MCF 10A (cell line): ENCODE measurements around the gene F8. TPM values are rescaled to one million over a fixed set of nuclear protein-coding genes. Genes with fewer than 3 reads are reported as not detected.

Source experiments
- BruUV-seq: library from RNA; stranded (reverse); fragments of 400-500 nt; replicated peaks from 2 replicates; lab custom pipeline; 2021; lab: Mats Ljungman, UMichigan
- CTCF ChIA-PET: fragments of 300-600 bp; sonication (Branson Sonifier 250); formaldehyde crosslinking; extraction: SDS; loops from one replicate; lab custom pipeline; 2021; ENCODE audit warnings: antibody characterized with exemption, inconsistent platforms; lab: Yijun Ruan, JAX
- POLR2A ChIA-PET: fragments of 300-600, 350-650 bp; sonication (Branson Sonifier 250); formaldehyde crosslinking; extraction: SDS; loops from one replicate; lab custom pipeline; 2020; ENCODE audit warnings: antibody characterized with exemption, inconsistent platforms; lab: Yijun Ruan, JAX
- DNase-seq: peaks from one replicate; pipeline ENCODE4 v3.0.0-alpha.2; 2018; ENCODE audit not compliant: unreplicated experiment
- H3K27ac Mint-ChIP-seq: one replicate; pipeline ENCODE4 v1.8.0; 2022; ENCODE audit warnings: mild to moderate bottlenecking, low read depth, mixed read lengths; ENCODE audit not compliant: unreplicated experiment
- H3K27me3 Mint-ChIP-seq: one replicate; pipeline ENCODE4 v1.8.0; 2022; ENCODE audit warnings: mixed read lengths; ENCODE audit not compliant: insufficient read depth, unreplicated experiment
- H3K36me3 Mint-ChIP-seq: one replicate; pipeline ENCODE4 v1.8.0; 2022; ENCODE audit warnings: mild to moderate bottlenecking, moderate library complexity, mixed read lengths; ENCODE audit not compliant: insufficient read depth, unreplicated experiment
- H3K4me1 Mint-ChIP-seq: one replicate; pipeline ENCODE4 v1.8.0; 2022; ENCODE audit warnings: mixed read lengths; ENCODE audit not compliant: insufficient read depth, unreplicated experiment
- H3K4me3 Mint-ChIP-seq: one replicate; pipeline ENCODE4 v1.8.0; 2022; ENCODE audit warnings: mild to moderate bottlenecking, moderate library complexity, mixed read lengths; ENCODE audit not compliant: unreplicated experiment
- H3K9me3 Mint-ChIP-seq: one replicate; pipeline ENCODE4 v1.8.0; 2022; ENCODE audit warnings: mixed read lengths; ENCODE audit not compliant: unreplicated experiment
- CTCF ChIP-seq: fragments of 200-600 bp; IDR thresholded peaks from one replicate; pipeline ENCODE4 v1.8.0; 2022; ENCODE audit warnings: antibody characterized with exemption, mild to moderate bottlenecking; ENCODE audit not compliant: unreplicated experiment
- intact Hi-C: fragments of 100-400 bp; cut with micrococcal nuclease; formaldehyde crosslinking; loops from 2 replicates; pipeline ENCODE4 v1.14.1; 2022
- total RNA-seq: library from RNA; stranded (reverse); gene quantifications from 2 replicates; pipeline ENCODE4 v1.2.3, GENCODE V29; 2022

F8 gene
- total RNA-seq, 1 experiment from 2014 or later = 5.3 TPM

- Mint-ChIP-seq H3K27me3 (peaks cover 42% of the 10 kb centered on the region), H3K4me1 (no peaks in the 10 kb centered on the region), H3K27ac (no peak overlapping the region), H3K9me3 (peaks cover 6% of the 10 kb centered on the region), H3K4me3 (no peak overlapping the region), H3K36me3 (no peaks in the 10 kb centered on the region)
- ChIA-PET CTCF (interaction anchor here (0.9 to 3.8 kb wide), 6 partner anchors 9 to 128 kb away, joined by 3 to 26 read pairs (median 5); partner anchors contain the start of gene GAB3), POLR2A (interaction anchor here (0.7 to 1.3 kb wide), 3 partner anchors 36 to 145 kb away, joined by 3 read pairs; partner anchors contain the start of gene MPP1)
- intact Hi-C loops = loop anchor here (1.0 kb wide), 2 partner anchors 93 to 126 kb away; no protein-coding TSS in a partner anchor
- BruUV-seq = no TSS peak
- peak; percentile 51 for TF ChIP-seq CTCF
- peak; percentile 63 for DNase-seq
Observed at GRCh38 chrX:154840856-154841255, 181.7 kb downstream of the F8 start.

DNA sequence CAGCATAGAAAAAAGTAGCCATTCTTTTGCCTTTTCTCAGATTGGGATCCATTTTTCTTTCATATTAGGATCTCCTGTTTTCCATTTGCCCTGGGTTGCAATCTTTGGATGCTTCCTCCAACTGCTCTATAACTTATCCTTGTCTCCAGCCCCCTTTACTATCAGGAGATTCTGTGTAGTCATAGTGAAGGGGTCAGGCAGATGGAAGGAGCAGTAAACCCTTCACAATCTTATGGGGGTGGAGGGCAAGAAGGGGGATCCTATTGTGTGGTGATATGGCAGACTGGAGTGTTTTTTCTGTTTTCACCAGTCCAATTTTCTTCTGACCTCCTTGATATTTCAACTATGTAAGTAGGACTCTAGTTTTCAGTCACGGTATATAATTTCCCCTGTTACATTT is 186.4 kb downstream of the F8 start:
- intact Hi-C loops = no loop called here
- DNase-seq = no peak
- Mint-ChIP-seq H3K27me3 (peaks cover 51% of the 10 kb centered on the region), H3K4me1 (no peaks in the 10 kb centered on the region), H3K27ac (no peak overlapping the region), H3K9me3 (no peaks in the 10 kb centered on the region), H3K4me3 (no peak overlapping the region), H3K36me3 (no peaks in the 10 kb centered on the region)
- no peak for TF ChIP-seq CTCF
- ChIA-PET CTCF (interaction anchor here (1.4 kb wide), 1 partner anchor 18 kb away, joined by 3 read pairs; no protein-coding TSS in a partner anchor), POLR2A (no interaction called here)
- no TSS peak for BruUV-seq

DNA sequence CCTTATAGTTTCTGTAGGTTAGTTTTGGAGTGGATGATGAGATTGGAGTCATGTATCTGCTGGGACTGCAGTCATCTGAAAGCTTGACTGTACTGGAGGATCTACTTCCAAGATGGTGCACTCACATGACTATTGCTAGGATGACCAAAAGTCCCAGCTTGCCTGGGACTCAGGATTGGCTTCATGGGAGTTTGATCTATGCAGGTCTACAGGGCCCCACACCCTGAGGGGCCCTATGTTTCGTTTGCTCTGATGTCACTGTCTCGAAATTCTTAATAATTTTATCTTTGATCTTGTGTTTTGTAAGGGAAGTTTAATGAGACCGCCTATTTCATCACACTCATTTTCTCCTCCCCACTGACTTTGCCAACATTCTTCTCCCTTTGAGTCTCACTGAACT is 188.0 kb downstream of the F8 start, which contains the start of gene SMIM9:
Gene SMIM9 (minus strand): TSS at position 101 of the 400 bp plus-strand sequence. CDS start 3,806 bp downstream, outside the sequence.
- intact Hi-C loops = no loop called here
- Mint-ChIP-seq H3K9me3 (no peaks in the 10 kb centered on the region), H3K27me3 (peaks cover 60% of the 10 kb centered on the region), H3K27ac (no peak within 1 kb of the TSS), H3K4me3 (no peak within 1 kb of the TSS), H3K4me1 (no peaks in the 10 kb centered on the region), H3K36me3 (no peaks in the 10 kb centered on the region)
- ChIA-PET POLR2A (no interaction called here), CTCF (interaction anchor here (1.0 to 2.0 kb wide), 4 partner anchors 38 to 461 kb away, joined by 3 to 11 read pairs (median 3); no protein-coding TSS in a partner anchor)
- BruUV-seq = no TSS peak
- no peak for DNase-seq
- TF ChIP-seq CTCF = no peak

- Mint-ChIP-seq H3K4me3 (no peak overlapping the region), H3K27ac (no peak overlapping the region), H3K9me3 (no peaks in the 10 kb centered on the region), H3K27me3 (peaks cover 60% of the 10 kb centered on the region), H3K36me3 (no peaks in the 10 kb centered on the region), H3K4me1 (no peaks in the 10 kb centered on the region)
- no peak for TF ChIP-seq CTCF
- CTCF ChIA-PET = interaction anchor here (1.1 to 2.0 kb wide), 3 partner anchors 37 to 460 kb away, joined by 3 to 11 read pairs (median 3); no protein-coding TSS in a partner anchor
- no peak for DNase-seq
- POLR2A ChIA-PET = no interaction called here
- intact Hi-C loops = no loop called here
- no TSS peak for BruUV-seq
Observed at GRCh38 chrX:154833746-154834274, 188.7 kb downstream of the F8 start.
